ENCODE measurements around the gene MUC21. TPM values are rescaled to one million over a fixed set of nuclear protein-coding genes. Genes with fewer than 3 reads are reported as not detected.

The MUC21 gene
- total RNA-seq, 1 experiment from 2014 or later, result 0.13 TPM

- TF ChIP-seq CTCF (conservative IDR thresholded peaks at IDR 0.05) (no peak), EZH2 (IDR thresholded peaks at IDR 0.05; ENCODE audit: low read depth) (no peak)
- CTCF ChIA-PET, result no interaction called here
- Histone ChIP-seq H4K20me1 (ENCODE audit: insufficient read depth) (no peaks in the 10 kb centered on the region), H3K4me3 (no peak overlapping the region), H3K27ac (no peak overlapping the region), H3F3A (ENCODE audit: insufficient read depth, low read depth) (peaks cover 10% of the 10 kb centered on the region; the same call in 1 of the 2 replicates), H3K9me3 (ENCODE audit: insufficient read depth, low read depth) (no peaks in the 10 kb centered on the region), H3K4me2 (no peak overlapping the region), H3K79me2 (ENCODE audit: low read depth) (no peaks in the 10 kb centered on the region), H2AFZ (no peak overlapping the region), H3K9me2 (ENCODE audit: insufficient read depth) (no peaks in the 10 kb centered on the region), H3K27me3 (ENCODE audit: insufficient read depth, low read depth) (no peaks in the 10 kb centered on the region), H3K36me3 (ENCODE audit: low read depth) (no peaks in the 10 kb centered on the region), H3K4me1 (replicated peaks; ENCODE audit: insufficient read depth) (0 out of 2 replicates have a peak, but pooled peaks cover 5% of the 10 kb centered on the region)
- POLR2A ChIA-PET (ENCODE audit: unreplicated experiment), result interaction anchor here (0.6 kb wide), 1 partner anchor 349 kb away, joined by 35 read pairs; no protein-coding TSS in a partner anchor
- DNase-seq, result no peak
- no TSS peak for BruUV-seq (replicated peaks)
- intact Hi-C loops (cut with micrococcal nuclease; ENCODE audit: unreplicated experiment), result no loop called here
Observed at GRCh38 chr6:30985490-30985889, 2.0 kb downstream of the MUC21 start.

GRCh38 chr6:30987304-30987703 lies 3.8 kb downstream of the MUC21 start:
- POLR2A ChIA-PET (ENCODE audit: unreplicated experiment), result no interaction called here
- Histone ChIP-seq H3K9me3 (ENCODE audit: insufficient read depth, low read depth) (no peaks in the 10 kb centered on the region), H3K79me2 (ENCODE audit: low read depth) (no peaks in the 10 kb centered on the region), H3K4me2 (no peak overlapping the region), H3K4me3 (no peak overlapping the region), H4K20me1 (ENCODE audit: insufficient read depth) (no peaks in the 10 kb centered on the region), H3K4me1 (replicated peaks; ENCODE audit: insufficient read depth) (peaks cover 9% of the 10 kb centered on the region; the same call in 1 of the 2 replicates), H3F3A (ENCODE audit: insufficient read depth, low read depth) (peaks cover 4% of the 10 kb centered on the region; the same call in 1 of the 2 replicates), H3K27ac (no peak overlapping the region), H3K27me3 (ENCODE audit: insufficient read depth, low read depth) (no peaks in the 10 kb centered on the region), H3K9me2 (ENCODE audit: insufficient read depth) (no peaks in the 10 kb centered on the region), H2AFZ (no peak overlapping the region), H3K36me3 (ENCODE audit: low read depth) (no peaks in the 10 kb centered on the region)
- TF ChIP-seq EZH2 (IDR thresholded peaks at IDR 0.05; ENCODE audit: low read depth) (no peak), CTCF (conservative IDR thresholded peaks at IDR 0.05) (no peak)
- CTCF ChIA-PET, result no interaction called here
- intact Hi-C loops (cut with micrococcal nuclease; ENCODE audit: unreplicated experiment), result no loop called here
- DNase-seq, result no peak
- BruUV-seq (replicated peaks), result no TSS peak

- Histone ChIP-seq H3K27ac (no peak overlapping the region), H3K4me2 (no peak overlapping the region), H3K36me3 (ENCODE audit: low read depth) (no peaks in the 10 kb centered on the region), H4K20me1 (ENCODE audit: insufficient read depth) (no peaks in the 10 kb centered on the region), H3K4me1 (replicated peaks; ENCODE audit: insufficient read depth) (peaks cover 6% of the 10 kb centered on the region; the same call in 1 of the 2 replicates), H3K4me3 (no peak overlapping the region), H2AFZ (no peak overlapping the region), H3K9me3 (ENCODE audit: insufficient read depth, low read depth) (no peaks in the 10 kb centered on the region), H3K9me2 (ENCODE audit: insufficient read depth) (no peaks in the 10 kb centered on the region), H3K27me3 (ENCODE audit: insufficient read depth, low read depth) (no peaks in the 10 kb centered on the region), H3F3A (ENCODE audit: insufficient read depth, low read depth) (peaks cover 3% of the 10 kb centered on the region; the same call in 1 of the 2 replicates), H3K79me2 (ENCODE audit: low read depth) (no peaks in the 10 kb centered on the region)
- no peak for TF ChIP-seq CTCF (conservative IDR thresholded peaks at IDR 0.05)
- TF ChIP-seq EZH2 (IDR thresholded peaks at IDR 0.05; ENCODE audit: low read depth), result no peak
- intact Hi-C loops (cut with micrococcal nuclease; ENCODE audit: unreplicated experiment), result no loop called here
- DNase-seq, result no peak
- CTCF ChIA-PET, result no interaction called here
- no TSS peak for BruUV-seq (replicated peaks)
- POLR2A ChIA-PET (ENCODE audit: unreplicated experiment), result no interaction called here
Observed at GRCh38 chr6:30988209-30988825, 4.8 kb downstream of the MUC21 start.
